HG02571 (cell line): ENCODE measurements around the gene ENTPD1.

ENCODE experiments used
- ATAC-seq: cut with Tn5 transposase; IDR thresholded peaks from one replicate; pipeline ENCODE4 v1.9.1; 2021; ENCODE audit warnings: mild to moderate bottlenecking, moderate library complexity; ENCODE audit not compliant: unreplicated experiment

The ENTPD1 gene

DNA sequence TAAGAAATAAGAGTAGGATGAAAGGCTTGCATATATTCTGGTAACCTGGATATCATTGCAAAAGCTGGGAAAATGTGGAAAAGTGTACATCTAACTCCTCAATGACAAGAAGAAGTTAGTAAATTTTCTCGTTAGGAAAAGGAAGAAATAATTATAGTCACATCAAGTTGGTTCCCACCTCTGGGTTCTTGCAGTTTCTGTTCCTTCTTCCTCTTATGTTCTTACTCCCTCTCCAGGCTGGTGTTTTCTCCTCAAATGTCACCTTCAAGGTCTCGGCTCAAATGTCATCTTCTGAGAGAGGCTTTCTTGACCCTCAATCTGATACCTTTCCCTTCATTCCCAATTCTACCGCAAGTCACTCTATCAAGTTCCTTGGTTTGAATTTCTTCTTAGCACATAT is 64.4 kb downstream of the ENTPD1 start:
- ATAC-seq: no peak

GRCh38 chr10:95821720-95822119 is 65.8 kb downstream of the ENTPD1 start:
- ATAC-seq: no peak

GRCh38 chr10:95830044-95830443 is 74.1 kb downstream of the ENTPD1 start:
- ATAC-seq: no peak

GRCh38 chr10:95831076-95831475 is 75.1 kb downstream of the ENTPD1 start:
- ATAC-seq: no peak

- ATAC-seq: no peak
Measured at GRCh38 chr10:95831515-95831914, 75.6 kb downstream of the ENTPD1 start.

DNA sequence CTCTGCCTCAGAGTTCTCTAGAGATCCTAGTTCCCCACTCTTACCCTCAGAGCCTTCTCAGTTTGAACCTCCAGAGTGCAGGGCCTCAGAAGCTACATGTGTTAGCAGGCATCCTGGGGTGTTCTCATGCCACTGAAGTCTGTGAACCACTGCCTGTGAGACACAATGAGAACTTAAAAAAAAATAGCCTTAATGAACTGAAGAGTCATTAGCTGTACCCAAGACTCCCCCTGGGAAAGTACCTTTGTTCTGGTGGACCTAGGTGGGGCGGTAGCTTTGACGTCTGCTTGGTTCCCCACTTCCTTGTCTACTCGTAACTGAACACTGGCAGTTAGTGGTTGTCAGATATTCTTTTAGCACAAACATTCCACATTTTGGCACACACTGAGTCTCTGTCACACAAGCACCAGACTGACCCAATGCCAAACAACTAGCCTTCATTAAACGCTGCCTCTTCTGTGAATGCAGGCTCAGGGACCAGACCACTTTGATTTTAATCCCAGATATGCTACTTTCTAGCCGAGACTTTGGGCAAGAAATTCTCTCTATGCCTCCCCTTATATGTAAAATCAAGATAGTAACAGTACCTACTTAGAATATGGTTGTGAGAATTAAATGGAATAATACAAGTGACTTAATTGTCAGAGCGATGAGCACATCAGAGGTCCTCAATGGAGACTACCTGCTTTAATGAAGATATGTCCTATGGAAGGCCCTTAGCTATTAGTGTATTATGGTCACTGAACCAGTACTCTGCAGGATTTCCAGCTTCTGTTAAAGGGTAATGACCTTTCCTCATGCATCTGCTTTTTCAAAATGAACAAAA is 76.5 kb downstream of the ENTPD1 start:
- peak; percentile 84 for ATAC-seq

GRCh38 chr10:95833042-95833610 is 77.2 kb downstream of the ENTPD1 start:
- ATAC-seq: no peak

- no peak for ATAC-seq
Measured at GRCh38 chr10:95834406-95834805, 78.4 kb downstream of the ENTPD1 start.

DNA sequence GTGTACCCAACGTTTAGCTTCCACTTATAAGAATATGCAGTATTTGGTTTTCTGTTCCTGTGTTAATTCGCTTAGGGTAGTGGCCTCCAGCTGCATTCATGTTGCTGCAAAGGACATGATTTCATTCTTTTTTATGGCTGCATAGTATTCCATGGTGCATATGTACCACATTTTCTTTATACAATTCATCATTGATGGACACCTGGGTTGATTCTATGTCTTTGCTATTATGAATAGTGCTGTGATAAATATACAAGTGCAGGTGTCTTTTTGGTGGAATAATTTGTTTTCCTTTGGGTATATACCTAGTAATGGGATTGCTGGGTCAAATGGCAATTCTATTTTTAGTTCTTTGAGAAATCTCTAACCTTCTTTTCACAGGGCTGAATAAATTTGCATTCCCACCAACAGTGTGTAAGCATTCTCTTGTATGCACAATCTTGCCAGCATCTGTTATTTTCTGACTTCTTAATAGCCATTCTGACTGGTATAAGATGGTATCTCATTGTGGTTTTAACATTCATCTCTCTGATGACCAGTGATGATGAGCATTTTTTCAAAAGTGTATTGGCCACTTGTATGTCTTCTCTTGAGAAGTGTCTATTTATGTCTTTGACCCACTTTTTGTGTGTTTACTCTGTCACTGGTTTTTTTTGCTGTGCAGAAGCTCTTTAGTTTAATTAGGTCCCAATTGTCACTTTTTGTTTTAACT is 79.3 kb downstream of the ENTPD1 start:
- ATAC-seq: no peak

DNA sequence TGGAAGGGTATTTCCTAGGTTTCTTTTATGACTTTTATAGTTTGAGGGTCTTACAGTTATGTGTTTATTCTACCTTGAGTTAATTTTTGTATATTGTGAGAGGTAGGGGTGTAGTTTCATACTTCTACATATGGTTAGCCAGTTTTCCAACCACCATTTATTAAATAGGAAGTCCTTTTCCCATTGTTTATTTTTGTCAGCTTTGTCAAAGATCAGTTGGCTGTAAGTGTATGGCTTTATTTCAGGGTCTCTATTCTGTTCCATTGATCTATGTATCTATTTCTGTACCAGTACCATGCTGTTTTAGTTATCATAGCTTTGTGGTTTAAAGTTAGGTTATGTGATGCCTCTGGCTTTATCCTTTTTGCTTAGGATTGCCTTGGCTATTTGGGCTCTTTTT is 79.9 kb downstream of the ENTPD1 start:
- no peak for ATAC-seq

DNA sequence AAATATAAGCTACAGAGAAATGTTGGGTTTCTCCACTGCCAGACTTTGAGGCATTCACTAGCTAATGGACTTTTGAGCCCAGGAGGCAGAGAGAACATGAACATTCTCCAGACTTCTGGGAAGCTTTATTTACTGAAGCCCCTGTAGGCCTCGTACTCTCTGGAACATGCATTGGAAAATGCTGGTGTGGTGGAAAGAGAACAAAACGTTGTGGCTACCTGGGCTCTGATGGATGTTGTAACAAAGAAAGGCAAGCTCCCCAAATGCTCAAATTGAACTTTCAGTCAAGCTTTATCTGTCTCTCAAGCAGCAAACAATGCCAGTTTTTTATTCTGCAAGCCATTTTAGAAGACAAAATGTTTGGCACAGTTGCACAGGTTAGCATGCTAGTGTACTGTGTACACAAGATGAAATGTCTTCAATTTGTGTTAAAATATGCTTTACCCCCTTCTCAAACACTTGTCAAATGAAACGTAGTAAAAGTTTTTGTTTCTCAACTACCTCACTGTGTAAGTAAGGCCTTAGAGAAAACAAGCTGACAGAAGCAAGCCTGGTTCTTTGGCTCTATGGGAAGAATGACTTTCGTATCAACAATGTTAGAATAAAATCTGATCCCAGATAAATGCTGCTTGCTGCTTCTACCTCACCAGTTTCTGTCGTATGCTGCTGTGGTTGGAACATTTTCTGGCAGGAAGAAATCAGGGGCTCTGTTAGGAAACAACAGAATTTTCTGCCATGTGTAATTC is 80.8 kb downstream of the ENTPD1 start:
- ATAC-seq: no peak

- peak; percentile 20 for ATAC-seq
Measured at GRCh38 chr10:95837356-95837776, 81.4 kb downstream of the ENTPD1 start.

GRCh38 chr10:95837783-95838182 is 81.8 kb downstream of the ENTPD1 start:
- peak; percentile 41 for ATAC-seq

DNA sequence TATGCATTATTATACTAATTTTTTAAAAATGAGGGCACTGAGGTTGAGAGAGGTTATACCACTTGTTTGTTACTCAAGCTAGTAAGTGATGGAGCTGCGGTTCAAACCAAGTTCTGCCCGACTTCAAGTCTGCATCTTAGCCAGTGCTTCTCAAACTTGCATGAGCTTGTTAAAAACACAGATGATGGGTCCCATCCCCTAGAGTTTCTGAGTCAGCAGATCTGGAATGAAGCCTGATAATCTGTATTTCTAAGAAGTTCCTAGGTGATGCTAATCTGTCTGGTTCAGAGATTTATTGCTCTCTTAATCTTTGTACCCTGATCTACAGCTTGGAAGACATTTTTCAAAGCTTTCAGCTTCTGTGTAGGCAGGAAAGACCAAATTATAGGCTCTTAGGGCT is 84.2 kb downstream of the ENTPD1 start:
- ATAC-seq: no peak

GRCh38 chr10:95840681-95841080 is 84.7 kb downstream of the ENTPD1 start:
- no peak for ATAC-seq

DNA sequence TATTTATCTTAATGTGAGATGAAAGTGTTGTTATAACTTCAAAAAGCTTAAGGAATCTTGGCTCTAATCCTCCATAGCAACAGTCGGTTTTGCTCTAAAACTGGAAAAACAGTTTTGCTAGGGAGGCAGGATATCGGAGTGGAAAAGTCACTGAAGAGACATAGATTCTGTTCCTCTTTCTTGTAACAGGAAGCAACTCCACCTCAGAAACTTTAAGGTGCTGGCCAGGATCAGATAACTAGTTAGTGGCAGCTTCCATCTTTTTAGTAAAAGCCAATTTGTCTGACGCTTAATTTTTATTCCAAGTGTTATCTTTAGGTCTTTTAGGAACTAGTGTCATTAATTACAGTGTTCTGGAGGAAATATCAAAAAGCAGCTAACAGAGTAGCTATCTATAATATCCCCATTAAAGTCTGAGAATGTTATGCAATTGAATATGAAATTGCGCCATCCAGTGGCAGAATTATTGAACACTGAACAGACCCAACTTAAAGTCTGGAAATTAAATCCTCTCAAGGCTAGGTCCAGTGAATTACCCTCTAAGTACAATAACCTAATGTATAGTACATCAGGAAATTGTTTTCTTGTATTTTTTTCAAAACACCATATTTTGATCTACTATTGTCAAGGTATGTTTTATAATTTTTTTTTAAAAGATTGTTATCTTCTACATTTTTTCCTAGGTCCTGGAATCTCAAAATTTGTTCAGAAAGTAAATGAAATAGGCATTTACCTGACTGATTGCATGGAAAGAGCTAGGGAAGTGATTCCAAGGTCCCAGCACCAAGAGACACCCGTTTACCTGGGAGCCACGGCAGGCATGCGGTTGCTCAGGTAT is 85.9 kb downstream of the ENTPD1 start:
- no peak for ATAC-seq

DNA sequence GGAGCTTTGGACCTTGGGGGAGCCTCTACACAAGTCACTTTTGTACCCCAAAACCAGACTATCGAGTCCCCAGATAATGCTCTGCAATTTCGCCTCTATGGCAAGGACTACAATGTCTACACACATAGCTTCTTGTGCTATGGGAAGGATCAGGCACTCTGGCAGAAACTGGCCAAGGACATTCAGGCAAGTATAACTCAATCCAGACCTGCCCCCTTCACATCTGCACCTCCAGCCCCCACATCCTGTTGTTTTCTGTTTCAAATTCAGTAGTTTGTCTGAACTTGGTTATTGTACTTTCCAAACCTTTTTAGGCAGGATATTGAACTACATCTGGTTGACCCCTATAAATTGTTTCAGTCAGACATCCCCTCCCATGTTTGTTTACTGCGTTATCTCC is 89.4 kb downstream of the ENTPD1 start:
- ATAC-seq: no peak

DNA sequence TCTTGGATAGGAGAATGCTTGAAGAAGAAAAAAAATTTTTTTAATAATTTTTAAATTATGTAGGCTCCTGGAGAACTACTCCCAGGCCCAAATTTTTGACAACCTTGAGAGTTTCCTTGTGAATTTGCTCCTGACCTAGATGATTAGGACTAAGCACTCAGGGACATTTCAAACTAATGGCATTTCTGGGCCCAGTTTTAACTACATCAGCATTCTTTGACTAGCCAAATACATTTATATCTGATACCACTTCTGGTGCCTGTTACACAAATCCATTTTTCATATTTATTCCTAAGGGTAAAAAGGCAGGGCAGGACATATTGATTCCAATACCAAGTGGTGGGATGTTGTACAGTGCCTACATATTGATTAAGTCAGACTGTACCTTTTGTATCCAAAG is 91.0 kb downstream of the ENTPD1 start:
- no peak for ATAC-seq

DNA sequence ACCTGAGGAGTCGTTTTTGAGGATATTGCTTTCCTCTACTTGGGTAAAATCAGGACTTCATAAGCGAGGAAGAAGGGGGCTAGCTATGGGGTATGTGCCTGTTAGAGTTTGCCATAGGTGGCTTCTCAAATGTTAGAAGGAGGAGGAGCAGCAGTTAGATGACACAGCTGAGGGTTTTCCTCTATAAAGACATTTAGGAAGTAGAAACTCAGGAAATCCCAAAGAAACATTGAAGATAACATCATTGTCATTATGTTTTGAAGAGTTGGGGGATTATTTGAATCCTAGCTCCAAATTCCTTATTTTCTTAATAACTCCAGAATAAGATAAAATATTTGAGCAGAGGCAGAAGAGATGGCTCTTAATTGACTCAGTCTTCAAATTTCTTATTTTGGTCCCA is 92.9 kb downstream of the ENTPD1 start:
- no peak for ATAC-seq

- ATAC-seq: no peak
Measured at GRCh38 chr10:95850791-95851190, 94.8 kb downstream of the ENTPD1 start.
